Jurkat, Clone E6-1 (cell line): Measurements from ENCODE around the gene FAM193B.
A peak's percentile ranks its signal among the peaks of the same experiment; 100 is the strongest.

Source experiments
- DNase-seq: peaks from one replicate; pipeline ENCODE4 v3.0.0-alpha.2; 2011; ENCODE audit warnings: low read depth, low spot score
- H3K4me3 ChIP-seq: 2 replicates; pipeline ENCODE4 v1.5.1; 2011; ENCODE audit warnings: mild to moderate bottlenecking, low read length, control low read depth, moderate library complexity

The FAM193B gene

DNA sequence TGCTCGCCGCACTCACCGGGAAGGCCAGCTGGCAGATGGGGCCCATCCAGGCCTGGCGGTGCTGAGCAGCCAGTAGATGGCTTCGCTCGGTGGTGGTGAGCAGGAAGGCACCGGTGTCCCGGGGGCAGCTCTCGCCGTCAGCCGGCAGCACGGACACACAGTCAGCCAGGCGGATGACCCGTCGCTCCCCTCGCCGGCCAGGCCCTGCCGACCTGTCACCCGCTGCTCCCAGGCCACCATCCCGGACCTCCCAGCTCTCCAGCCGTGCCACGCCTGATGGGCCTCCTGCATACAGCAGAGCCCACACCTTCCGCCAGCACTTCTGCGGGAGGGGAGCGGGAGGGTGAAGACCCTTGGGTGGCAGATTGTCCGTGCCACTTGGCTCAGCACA is 46.1 kb downstream of the FAM193B start:
- no peak overlapping the region for H3K4me3 ChIP-seq
- no peak for DNase-seq

DNA sequence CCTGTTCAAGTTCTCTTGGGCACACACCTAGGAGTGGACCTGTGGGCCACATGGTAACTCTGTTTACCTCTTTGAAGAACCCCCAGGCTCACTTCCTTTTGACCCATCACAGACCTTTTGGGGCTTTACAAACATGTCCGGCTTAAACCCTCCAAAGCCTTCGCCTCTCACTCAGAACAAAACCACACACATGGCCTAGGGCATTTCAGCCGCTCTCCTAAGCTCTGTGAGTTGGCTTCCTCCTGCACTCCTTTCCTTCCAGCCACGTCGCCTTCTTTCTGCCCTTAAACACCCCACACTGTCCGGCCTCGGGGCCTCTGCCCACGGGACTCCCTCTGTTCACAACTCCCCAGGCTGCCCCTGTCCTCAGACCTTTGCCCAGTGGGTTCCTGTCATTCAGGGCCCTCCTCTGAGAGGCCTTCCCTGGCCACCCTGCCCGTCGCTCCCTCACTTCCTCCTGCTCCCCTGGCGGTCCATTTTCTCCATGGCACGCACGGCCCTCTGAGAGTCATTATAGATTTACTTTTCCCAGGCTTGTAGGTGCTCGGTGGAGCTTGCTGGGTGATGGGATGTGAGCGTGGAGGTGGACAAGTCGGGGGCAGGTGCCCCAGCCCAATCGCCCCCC is 46.7 kb downstream of the FAM193B start:
- H3K4me3 ChIP-seq = no peak overlapping the region
- DNase-seq = no peak

DNA sequence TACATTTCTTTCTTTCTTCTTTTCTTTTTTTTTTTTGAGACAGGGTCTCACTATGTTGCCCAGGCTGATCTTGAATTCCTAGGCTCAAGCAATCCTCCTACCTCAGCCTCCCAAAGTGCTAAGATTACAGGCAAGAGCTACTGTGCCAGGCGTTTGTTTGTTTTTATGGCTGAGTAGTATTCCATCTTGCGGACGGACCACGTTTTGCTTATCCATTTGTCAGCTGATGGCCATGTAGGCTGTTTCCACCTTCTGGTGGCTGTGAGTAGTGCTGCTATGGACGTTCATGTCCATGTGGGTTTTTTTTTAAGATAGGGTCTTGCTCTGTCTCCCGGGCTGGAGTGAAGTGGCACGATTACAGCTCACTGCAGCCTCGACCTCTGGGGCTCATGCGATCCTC is 47.2 kb downstream of the FAM193B start:
- DNase-seq = no peak
- no peak overlapping the region for H3K4me3 ChIP-seq

DNA sequence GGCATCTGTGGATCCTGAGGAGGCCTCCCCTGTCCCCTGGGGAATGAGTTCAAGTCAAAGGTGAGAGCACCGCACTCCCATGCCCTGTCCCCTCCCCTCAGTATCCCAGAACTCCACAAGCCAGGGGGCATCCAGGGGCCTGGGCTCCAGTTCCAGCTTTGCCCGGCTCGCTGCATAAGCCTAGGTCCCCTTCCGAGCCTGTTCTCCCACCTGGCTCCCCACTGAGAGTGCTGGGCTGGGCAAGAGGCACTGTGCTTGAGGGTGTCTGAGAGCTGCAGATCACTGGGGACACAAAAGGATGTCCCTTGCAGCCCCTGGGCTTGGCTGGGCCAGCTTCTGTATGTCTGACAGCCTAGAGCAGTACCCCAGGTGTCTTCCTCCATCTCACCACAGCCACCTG is 49.3 kb downstream of the FAM193B start:
- no peak for DNase-seq
- no peak overlapping the region for H3K4me3 ChIP-seq

DNA sequence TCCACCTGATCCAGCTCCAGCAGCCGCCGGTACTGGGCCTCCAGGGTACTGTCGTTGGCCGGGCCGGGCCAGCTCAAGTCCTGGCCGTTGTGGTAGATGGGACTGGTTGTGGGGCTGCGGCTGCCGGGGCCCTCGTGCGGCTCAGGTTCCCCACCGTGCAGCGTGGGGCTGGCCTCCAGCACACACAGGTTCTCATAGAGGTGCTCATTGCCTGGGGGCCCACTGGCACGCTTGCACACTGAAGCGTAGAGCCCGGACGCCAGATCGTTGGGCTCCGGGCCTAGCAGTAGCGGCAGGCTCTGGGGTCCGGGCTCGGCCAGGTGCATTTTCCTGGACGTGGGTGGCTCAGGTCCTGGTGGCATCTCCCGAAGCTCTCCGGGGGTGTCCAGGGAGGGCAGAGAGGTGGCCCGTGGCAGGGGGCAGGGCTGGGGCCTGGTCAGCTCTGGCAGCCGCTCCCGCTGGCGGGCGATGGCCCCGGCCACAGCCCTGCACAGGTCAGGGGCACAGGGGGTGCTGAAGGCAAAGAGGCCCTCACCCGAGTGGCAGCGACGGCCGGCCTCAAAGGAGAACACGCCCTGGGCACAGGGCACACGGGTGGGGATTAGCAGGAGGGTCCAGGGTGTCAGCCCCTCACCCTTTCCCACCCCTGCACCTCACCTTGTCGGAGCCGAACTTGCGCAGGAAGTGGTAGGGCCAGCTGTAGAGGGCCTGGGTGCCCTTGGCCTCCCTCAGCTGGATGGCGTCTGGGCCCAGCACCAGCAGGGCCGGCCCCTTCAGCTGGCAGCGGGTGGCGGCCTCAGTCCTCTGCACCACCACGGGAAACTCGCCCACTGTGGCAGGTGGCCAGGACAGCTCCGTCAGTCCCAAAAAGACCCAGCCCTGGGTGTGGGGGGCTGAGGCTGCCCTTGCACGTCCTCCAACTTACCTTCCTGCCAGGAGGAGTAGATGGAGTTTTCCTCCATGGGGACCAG is 50.0 kb downstream of the FAM193B start:
- DNase-seq = no peak
- no peak overlapping the region for H3K4me3 ChIP-seq

DNA sequence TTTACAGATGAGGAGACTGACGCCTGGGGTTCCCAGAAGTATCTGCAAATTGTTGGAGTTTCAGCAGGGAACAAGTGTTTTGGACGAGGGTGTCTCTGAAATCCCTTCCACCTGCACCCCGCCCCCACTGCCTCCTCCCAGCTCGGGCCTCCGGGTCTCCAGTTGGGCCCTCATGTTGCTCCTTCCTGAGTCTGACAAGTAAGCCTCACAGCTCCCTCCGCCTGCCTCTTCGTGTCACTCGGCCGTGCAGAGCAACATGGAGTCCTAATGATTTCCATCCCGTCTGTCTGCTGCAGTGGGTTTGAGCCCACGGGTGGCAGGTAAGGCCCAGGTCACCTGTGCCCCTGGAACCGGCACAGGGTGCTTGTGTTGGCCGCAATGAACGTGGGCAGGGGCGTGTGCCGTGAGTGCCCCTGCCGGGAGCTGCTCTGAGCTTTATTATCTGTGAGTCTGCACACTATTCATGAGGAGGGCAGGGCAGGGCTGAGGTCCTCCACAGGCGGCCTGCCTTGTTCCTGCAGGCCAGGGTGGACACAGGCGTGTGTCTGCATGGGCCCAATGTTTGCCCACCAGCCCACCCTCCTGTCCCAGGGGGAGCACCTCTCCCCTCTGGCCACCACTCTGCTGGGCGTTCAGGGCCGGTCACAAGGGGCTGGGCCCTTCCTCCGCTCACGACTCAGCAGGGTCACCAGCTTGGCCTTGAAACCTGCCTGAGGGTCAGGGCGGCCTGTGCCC is 50.8 kb downstream of the FAM193B start:
- DNase-seq = no peak
- no peak overlapping the region for H3K4me3 ChIP-seq

DNA sequence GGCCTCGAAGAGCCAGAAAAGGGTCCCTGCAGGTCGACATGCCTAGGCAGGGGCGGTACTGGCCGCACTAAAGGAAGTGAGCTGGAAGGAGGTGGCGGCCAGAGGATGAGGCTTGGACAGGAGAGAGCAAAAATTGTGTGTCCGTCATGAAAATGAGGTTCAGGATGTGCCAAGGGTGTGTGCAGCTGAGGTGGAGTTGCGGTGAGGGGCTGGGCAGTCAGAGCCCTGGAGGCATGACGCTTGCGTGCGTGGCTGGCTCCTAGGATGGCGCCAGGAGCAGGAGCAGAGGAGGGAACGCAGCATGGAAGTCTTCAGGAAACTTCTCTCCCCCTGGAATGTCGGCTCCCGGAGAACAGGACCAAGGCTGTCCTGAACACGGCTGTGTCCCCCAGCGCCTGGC is 51.5 kb downstream of the FAM193B start:
- no peak overlapping the region for H3K4me3 ChIP-seq
- DNase-seq = no peak

DNA sequence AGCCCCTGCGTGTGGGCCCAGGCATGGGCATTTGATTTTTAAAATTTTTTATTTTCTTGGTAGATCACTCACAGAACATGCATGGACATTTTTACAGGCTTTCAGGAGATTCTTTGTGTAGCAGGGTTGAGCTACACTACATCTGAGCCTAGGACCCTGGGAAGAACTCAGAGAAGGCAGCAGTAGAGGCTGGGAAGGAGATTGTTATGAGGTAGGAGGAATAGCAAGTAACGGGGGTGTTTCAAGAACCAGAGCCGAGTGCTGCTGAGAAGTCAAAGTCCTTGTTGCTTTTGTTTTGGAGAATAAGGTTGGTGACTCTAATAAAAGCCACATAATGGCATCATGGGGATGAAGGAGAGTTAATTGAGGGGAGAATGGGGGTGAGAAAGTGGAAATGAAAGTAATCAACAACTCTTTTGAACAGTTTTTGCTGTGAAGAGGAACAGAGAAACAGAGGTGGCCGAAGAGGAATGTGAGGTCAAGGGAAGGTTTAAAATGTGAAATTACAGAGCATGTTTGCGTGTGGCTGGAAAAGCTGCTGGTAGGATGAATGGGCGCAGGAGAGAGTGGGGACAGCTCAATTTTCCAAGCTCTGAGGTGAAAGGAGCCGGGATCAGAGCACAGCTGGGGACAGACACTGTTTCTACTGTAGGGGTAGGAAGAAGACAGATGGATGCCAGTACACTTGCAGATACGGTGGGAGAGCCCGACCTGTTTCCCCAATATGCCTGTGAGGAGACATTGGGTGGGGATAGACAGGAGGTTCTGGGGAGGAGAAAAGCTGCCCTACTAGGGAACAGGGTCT is 52.3 kb downstream of the FAM193B start:
- H3K4me3 ChIP-seq = no peak overlapping the region
- DNase-seq = no peak

DNA sequence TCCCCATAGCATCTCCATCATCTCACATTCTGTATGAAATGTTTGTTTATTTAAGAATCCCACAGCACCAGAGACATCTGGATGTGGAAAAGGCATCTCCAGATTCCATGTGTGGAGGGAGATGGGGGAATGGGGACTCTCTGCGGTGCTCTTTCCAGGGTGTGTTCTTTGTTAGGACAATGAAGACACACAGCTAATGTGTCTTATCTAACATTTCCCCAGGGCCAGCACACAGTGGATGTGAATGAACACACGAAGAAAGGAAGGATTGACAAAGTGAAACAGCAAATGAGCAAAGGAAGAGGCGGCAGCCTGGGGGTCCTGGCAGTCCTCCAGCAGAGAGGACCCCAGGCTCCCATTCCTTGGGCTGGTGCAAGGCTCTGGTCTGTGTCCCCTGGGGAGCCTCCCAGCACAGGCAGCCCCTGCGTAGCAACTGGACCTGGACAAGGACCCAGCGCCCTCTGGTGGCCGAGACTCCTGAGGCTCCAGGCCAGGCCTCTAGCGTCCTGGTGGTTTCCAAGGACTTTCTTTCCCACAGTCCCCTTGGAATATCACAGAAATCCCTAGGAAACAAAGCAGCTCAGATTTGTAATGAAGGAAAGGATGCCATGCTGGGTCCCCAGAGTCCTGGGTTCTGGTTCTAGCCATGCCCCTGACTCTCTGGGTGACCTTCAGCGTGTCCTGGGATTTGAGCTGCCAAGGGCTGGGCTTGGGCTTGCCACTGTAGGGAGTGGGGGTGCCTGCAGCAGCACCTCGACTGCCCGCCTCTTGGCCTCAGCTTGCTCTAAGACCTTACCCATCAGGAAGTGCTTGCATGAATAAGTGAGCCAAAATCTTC is 53.5 kb downstream of the FAM193B start:
- H3K4me3 ChIP-seq = no peak overlapping the region
- DNase-seq = peak; percentile 60

DNA sequence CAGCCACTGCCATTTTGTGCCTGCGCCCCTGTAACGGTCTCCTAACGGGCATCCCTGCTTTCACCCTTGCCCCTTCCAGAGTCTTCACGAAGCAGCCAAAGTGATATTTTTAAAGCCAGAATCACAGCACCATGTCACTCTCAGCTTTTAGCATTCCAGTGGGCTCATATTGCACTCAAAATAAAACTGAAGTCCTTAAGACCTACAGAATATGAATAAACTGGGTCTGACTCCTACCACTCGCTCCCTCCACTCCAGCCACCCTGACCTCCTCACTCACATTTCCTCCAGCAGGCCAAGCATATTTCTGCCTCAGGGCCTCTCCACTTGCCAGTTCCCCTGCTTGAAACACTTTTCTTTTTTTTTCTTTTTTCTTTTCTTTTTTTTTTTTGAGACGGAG is 54.5 kb downstream of the FAM193B start:
- no peak for DNase-seq
- H3K4me3 ChIP-seq = no peak overlapping the region

DNA sequence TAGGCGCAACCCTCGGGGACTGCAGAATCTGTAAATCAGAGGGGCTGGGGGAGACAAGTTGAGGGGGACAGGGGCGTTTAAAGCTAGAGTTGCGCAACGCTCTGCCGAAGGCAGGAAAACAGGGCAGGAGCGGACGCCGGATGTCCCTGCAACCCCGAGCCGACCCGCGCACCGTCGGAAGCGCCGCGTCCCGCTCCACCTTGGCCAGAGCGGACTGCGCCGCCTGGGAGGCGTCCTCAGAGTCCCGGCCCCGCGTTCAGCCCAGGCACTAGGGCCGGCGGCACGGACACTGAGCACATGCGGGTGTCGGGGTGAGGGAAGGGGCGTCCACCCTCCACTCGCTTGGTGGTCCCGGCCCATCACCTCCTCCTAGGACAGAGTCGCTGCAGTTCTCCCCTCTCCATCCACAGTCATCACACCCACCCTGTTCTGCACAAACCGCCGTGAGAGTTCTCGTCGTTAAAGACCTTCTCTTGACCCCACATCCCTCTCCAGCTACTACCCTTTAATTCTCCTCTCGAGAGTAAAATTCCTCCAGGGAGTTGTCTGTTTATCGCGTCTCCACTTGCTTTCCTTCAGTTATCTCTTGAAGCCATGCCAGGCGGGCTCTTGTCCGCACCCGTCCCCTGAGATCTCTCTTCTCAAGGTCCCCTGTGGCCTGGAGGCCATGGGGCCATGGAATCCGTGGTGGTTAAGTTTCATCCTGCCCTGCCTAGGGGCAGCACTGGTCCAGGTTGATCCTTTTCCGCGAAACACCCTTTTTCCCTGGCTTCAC is 56.2 kb downstream of the FAM193B start:
- no peak for DNase-seq
- H3K4me3 ChIP-seq = peak overlapping the region; percentile 60

DNA sequence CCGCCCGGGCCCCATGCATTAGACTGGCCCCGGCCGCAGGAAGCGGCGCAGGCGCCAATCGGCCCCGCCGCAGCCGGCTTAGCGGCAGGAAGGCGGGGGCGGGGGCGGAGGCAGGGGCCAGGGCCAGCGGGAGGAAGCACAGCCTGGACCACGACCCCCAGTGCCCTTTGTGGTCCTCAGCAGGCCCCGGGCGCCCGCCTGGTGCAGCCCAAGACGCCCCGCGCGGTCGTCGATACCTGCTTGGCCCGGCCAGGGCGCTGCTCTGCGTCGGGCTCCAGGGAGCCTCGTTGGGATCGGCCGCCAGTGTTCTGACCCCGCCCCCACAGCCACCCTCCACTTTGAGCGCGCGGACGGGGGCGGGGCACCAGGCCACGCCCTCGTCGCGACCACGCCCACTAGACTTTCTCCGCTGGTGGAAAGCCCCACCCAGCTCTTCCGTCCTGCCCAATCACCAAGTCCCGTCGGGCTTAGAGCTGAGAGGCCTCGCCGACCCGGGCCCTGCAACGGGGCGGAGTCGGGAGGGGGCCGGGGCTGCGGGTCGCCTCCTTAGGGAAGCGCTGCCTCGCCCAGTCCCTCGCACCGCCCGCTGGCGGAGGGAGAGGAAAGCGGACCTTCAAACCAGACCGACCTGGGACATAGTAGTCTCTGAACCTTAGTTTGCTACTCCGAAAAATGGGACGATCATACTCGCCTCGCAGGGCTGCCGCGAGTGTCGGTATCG is 56.9 kb downstream of the FAM193B start, which contains the start of gene PDLIM7:
Gene PDLIM7 (minus strand): TSS at position 313 of the 721 bp plus-strand sequence. CDS start 1,092 bp downstream, outside the sequence.
- DNase-seq = peak; percentile 91
- peak within 1 kb of the TSS; percentile 60 for H3K4me3 ChIP-seq

DNA sequence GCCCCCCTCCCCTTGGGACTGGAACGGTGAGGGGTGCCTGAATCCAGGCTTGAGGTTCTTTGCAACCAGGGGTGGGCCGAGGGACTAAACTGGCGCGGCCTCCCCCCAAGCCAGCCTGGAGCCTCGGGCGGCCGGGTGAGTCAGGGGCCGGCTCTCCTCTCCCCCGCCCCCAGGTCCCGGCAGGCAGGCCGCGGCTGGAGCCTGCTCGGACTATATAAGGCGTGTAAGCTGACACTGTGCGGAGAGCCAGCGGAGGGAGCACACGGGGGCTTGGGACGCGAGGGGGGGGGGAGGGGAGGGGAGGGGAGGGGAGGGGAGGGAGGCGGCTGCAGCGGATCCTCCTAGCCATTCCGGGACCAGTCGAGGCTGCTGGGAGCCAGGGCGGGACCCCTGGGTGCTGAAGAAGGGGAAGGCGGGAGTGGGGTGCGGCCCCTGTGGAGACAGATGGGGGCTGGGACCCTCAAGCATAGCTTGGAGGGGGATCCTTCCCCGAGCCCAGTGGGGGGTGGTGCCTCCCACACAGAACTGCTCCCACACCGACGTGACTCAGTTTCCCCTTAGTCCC is 57.6 kb downstream of the FAM193B start:
- DNase-seq = no peak
- H3K4me3 ChIP-seq = peak overlapping the region; percentile 60

DNA sequence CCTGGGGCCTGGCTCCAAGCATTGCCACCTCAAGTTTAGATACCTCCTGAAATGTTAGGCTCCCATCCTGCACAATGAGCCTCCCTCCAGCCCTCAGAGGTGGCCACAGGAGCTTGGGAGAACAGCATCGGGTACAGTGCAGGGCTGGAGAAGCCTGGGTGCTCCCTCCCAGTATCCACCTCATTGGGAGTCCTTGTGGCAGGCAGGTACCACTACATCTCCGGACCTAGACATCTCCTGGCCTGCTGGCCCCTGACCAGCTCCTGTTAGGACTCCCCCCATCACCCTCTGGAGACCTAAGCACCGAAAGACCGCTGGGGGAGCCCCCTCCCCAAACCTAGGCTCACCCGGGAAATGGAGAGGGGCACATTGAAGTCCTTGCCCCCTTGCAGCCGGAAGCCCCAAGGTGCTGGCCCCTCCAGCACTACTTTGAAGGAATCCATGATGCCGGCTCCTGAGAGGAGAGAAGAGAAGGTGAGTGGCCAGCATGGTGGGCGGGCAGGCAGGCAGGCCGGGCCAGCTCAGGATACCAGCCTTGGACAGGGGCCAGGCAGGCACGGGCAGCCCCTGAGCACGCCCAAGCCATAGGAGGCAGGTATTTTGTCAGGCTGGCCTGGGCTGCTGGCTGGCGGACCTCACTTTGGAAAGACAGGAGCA is 58.2 kb downstream of the FAM193B start:
- no peak for DNase-seq
- no peak overlapping the region for H3K4me3 ChIP-seq

DNA sequence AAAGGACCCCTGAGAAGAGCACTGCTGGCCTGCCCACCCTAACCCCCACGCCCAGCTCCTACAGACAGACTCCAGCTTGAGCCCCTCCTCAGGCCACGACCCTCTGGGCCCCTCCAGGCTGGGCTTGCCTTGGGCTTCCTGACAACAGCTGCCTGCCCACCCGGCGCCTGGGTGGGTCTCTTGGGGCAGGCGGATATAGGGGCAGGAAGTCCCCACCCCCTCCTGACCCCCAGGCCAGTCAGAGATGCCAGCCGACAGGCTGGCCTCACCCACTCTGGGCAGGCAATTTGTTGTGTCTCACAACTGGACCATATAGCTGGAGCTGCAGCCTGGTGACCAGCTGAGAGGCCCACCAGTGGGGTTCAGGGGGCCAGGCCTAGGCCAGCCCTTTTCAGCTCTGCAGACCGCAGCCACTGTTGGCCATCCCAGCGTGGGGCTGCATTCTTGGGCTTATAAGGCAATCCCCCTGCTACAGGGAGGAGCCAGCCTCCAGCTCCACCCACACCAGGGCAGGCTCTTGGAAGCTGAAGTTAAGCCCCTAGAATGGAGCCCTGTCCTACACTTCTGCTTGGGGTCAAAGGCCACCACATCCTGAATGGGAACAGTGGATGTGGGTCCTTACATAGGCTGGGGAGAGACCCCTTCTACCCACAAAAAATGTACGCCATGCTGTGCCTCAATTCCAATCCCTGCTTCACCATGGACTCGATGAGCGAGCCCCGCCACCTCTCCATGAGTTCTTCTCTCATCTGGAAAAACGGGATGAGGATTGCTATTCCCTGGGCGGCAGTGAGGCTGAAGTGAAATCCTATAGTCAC is 58.9 kb downstream of the FAM193B start:
- DNase-seq = no peak
- no peak overlapping the region for H3K4me3 ChIP-seq
